K562 (cell line): Measurements from ENCODE around the gene PPT1.

Source experiments
- CHD4 ChIP-seq: fragments of 200-600 bp; sonication (generic); IDR thresholded peaks from 3 replicates; pipeline ENCODE4 v1.6.1; 2012; ENCODE audit warnings: low read depth, mild to moderate bottlenecking, mixed read lengths, low read length, inconsistent platforms; ENCODE audit not compliant: insufficient read depth, insufficient replicate concordance, poor library complexity, severe bottlenecking
- ILF3 ChIP-seq: fragments of 450-650 bp; IDR thresholded peaks from 2 replicates; pipeline ENCODE4 v1.6.1; 2018; ENCODE audit warnings: antibody characterized with exemption, mild to moderate bottlenecking, moderate library complexity, borderline replicate concordance

DNA sequence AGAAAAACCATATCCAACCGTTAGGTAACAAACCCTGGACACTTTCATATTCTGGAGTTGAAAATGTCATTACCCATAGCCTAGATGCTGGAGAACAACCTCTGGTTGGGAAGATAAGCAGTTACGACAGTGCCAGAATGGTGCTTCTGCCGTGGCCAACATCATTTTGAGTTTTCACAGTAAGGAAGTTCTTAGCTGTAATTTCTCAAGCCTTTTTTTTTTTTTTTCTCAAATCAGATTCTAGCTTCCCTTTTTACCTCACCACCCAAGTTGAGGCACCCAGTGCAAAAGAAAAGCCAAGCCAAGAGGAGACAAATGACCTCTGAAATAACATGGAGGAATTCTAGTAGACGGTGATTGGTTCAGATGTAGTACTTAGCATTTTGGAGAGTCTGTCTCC lies 21.8 kb downstream of the PPT1 start:
- TF ChIP-seq ILF3: no peak
- TF ChIP-seq CHD4: no peak
